ENCODE data around the gene ZEB1.
"Not testable (repeated sequence)": the region's sequence is repeated elsewhere in the genome, so short reads cannot be mapped to it uniquely, and the experiment has no call there.

ZEB1 gene

DNA sequence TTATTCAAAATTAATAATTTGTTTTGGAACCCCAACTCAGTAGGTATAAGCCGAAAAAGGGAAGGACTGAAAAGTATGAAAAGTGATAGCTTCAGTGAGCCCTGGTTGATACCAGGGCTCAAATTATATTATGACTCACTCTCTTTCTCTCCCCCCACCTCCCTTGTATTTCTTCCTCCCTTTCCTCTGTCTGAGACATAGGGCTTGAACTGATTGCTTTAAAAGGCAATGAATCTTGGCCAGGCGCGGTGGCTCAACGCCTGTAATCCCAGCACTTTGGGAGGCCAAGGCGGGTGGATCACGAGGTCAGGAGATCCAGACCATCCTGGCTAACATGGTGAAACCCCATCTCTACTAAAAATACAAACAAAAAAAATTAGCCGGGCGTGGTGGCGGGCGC, 108.3 kb downstream of the ZEB1 start:
- DNase-seq = not testable (repeated sequence)

DNA sequence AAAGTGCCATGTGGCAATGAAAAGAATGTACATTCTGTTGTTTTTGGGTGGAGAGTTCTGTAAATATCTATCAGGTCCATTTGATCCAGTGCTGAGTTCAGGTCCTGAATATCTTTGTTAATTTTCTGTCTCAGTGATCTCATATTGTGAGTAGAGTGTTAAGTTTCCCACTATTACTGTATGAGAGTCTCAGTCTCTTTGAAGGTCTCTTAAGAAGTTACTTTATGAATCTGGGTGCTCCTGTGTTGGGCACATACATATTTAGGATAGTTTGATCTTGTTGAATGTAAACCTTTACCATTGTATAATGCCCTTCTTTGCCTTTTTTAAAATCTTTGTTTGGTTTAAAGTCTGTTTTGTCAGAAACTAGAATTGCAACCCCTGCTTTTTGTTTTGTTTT, 109.5 kb downstream of the ZEB1 start:
- not testable (repeated sequence) for DNase-seq

DNA sequence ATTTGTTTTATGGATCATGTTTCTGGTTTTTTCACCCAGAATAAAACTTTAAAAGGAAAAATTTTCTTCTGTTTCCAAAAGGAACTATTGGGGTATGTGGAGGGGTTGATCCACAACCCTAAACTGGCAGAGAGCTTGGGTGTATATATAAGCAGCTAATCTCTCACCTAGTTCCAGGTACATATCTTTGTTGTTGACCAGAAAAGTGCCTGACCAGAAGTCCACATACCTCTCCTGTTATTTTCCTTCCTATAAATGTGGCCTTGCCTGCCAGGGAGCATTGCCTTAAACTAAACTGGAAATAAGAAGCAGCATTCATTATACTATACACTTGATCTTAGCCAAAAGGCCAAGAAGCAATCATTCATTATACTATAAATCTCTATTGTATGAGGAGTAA, 112.0 kb downstream of the ZEB1 start:
- DNase-seq = no peak

- DNase-seq = no peak
These were observed 118.9 kb downstream of the ZEB1 start for GRCh38 chr10:31437959-31438358.

GRCh38 chr10:31451766-31452165, 132.8 kb downstream of the ZEB1 start:
- no peak for DNase-seq

DNA sequence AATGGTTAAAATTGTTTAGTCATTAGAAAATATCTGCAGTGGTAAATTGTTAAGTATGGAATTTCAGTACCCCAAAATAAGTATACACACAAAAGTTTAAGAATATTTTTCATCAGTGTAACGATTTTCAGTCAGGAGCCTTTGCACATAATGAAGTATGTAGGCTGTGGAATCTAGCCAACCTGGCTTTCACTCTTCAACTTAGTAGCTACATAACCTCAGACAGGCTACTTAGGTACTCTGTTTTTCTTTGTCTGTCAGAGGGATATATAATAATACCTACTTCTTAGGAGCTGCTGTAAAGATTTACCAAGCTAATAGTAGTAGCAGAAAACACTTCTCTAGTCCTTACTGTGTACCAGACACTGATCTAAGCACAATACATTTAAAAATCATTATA, 137.5 kb downstream of the ZEB1 start:
- DNase-seq = no peak

- no peak for DNase-seq
These were observed 138.8 kb downstream of the ZEB1 start for GRCh38 chr10:31457858-31458257.

GRCh38 chr10:31458974-31459373, 140.0 kb downstream of the ZEB1 start:
- DNase-seq = no peak

DNA sequence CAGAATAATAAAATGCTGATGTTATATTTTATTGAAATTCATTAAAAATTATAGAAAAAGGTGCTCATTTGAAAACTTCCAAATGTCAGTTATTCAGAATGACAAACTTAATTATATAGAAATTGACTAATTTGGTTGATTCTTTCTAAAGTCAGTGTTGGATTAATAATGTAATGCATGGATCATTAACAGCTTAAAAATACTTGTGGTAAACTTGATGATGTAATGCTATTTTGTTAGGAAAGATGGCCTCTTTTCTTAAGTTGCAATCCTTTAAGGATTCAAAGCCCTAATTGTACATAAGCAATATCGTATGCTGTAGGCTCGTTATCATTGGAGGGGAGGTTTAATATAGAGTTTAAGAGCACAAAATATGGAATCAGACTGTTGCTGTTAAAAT, 141.2 kb downstream of the ZEB1 start:
- DNase-seq = no peak

- DNase-seq = no peak
These were observed 145.5 kb downstream of the ZEB1 start for GRCh38 chr10:31464552-31464951.

GRCh38 chr10:31466313-31466712, 147.3 kb downstream of the ZEB1 start:
- no peak for DNase-seq

DNA sequence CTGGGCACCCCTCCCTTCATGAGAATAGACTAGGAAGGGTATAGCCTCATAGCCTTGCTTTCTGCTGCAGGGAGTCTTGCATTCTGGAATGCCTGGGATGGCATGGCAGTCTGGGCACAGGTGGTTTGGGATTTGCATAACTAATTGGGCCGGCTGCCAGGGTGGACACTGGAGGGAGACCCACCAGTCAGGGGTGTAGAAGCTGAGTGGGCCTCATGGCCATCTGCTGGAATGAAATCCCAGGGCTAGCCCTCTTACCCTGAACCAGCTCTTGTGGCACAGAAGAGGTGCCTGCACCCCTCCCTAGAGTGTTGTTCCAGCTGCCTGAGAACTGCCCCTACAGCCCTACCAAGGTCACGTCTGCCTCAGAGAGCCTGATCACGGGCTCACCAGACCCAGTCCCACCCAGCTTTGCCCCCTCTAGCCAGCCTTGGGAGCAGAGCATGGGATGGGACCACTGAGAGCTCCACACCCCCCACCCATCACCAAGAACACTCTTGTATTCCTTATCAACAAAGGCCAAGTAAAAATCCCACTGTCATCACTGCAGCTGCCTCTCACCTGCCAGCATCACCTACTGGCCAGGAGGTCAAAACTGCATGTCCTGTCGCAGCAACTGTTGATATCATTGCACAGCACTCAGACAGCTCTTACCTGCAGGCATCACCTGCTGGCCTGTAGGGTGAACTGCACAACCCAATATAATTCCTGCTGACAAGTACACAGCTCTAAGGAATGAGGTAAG, 148.9 kb downstream of the ZEB1 start:
- DNase-seq = peak; percentile 17

DNA sequence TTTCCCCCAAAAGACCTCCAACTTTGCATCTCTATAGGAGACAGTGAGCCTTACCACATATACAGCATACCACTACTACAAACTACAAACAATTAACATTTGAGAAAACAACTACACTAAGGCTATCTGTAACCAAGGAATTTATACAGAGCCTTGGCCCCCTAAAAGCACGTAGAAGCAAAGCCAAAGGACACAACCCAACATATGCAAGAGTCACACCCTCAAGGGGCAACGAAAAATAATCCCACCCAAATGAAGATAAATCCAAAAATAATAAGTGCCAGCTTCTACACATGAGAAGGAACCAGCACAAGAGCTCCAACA, 149.5 kb downstream of the ZEB1 start:
- DNase-seq = no peak

- no peak for DNase-seq
These were observed 156.5 kb downstream of the ZEB1 start for GRCh38 chr10:31475519-31475918.

- no peak for DNase-seq
These were observed 157.1 kb downstream of the ZEB1 start for GRCh38 chr10:31476088-31476487.

DNA sequence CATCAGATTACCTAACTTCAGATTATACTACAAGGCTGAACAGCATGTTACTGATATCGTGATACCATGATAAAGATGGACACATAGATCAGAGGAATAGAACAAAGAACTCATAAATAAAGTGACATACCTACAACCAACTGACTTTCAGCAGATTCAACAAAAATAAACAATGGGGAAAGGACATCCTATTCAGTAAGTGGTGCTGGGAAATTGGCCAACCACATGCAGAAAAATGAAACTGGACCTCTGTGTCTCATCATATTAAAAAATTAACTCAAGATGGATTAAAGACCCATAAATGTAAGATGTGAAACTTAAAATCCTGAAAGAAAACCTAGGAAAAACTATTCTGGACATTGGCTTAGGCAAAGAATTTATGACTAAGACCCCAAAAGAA, 158.6 kb downstream of the ZEB1 start:
- DNase-seq = no peak

- DNase-seq = no peak
These were observed 160.7 kb downstream of the ZEB1 start for GRCh38 chr10:31479752-31480151.

DNA sequence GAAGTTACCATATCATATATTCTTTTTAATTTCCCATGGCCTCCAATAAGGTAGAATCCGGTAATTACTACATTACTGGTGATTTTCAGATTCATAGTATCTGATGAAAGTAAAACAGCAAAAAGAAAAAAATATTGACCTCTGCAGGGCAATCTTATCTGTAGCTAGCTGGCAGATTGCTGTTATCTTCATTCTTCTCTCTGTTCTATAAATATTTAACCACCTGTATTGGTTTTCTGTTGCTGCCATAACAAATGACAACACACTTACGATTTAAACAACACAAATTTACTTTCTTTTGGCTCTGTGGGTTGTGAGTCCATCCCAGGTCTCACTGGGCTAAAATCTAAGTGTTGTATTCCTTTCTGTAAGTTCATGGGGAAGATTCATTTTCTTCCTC, 164.5 kb downstream of the ZEB1 start:
- no peak for DNase-seq

DNA sequence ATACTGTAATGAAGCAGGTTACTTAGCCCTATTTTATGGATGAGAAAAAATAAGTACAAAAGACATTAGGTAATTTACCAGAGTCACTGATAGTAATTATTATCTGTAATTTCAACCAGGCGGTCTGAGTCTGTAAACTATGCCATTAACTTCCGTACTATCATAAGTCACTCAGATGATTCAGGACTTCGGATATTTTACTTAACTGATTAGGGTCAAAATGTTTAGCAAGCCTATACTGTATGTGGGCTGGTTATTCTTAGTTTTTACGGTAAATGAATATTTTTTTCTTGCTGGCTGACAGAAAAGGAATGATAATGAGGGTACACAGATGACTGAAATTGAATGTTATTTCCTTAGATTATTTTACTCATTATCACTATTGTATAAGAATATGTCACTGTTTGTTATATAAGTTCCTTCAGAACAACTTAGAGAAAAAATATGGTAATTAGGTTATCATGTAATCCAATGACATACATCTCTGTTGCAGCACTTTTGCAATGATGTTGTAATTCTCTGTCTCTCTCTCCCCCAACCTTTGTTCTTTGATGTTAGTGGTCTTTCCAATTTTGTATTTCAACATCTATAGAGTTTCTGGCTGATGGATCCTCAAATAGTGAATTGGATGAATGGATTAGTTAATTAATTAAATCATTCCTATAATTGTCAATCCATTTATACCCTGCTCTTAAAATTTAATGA, 165.6 kb downstream of the ZEB1 start:
- no peak for DNase-seq

GRCh38 chr10:31490858-31491504, 172.0 kb downstream of the ZEB1 start:
- DNase-seq = peak; percentile 0

- no peak for DNase-seq
These were observed 188.4 kb downstream of the ZEB1 start for GRCh38 chr10:31507427-31507826.

DNA sequence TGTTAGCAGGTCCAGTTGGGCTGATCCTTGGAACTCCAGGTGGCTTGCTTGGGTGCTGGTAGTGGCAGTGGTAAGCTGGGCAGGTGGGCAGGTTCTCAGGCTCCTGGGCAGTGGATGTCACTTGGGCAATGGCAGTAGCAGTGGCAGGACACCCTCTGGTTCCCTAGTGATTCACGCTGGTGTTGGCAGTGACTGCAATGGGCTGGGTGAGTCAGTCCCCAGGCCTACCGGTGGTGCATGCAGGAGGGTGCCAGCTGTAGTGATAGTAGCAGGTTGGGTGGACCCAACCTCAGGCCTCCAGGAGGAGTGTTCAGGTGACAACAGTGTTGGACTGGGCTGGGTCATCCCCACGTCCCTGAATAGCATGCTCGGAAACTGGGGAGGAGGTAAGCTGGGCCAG, 189.2 kb downstream of the ZEB1 start:
- DNase-seq = no peak

DNA sequence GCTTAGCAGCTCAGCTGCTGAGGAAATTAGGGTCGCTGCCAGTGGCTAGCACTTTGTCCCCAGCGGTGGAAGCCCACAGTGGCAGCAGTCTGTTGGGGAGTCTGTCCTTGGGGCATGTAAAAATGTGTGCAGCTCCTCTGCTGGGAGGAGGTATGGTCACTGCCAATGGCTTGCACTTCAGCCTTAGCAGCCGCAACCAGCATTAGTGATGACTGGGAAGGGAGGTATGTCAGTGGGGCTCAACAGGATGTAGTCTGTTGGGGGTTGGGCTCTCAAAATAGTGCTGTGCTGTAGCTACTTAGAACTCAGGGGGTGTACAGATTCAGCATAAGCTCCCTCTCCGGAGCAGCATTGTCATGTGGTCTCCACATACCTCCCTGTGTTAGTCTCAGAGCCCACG, 189.9 kb downstream of the ZEB1 start:
- no peak for DNase-seq

DNA sequence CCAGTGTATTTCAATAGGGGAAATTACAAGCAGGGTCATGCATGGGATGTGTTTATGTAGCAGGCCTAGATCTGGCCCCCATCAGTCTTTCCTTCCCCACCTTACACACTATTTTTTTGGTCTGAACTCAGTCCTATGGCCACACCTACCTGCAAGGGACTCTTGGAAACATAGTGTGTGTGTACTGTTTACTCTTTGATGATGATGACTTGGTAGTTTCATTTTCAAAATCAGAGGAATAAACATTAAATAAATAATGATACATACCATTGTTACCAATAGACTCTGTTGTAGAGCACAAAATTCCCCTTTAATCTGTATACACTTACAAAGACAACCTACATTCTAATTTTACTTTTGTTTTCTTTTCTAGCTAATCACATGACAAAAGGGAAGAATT, 191.0 kb downstream of the ZEB1 start:
- DNase-seq = no peak
